Motor neuron (in vitro differentiated cells): ENCODE measurements around the gene ADGRE3. TPM values are rescaled to one million over a fixed set of nuclear protein-coding genes. Genes with fewer than 3 reads are reported as not detected.
"Not testable (repeated sequence)": the region's sequence is repeated elsewhere in the genome, so short reads cannot be mapped to it uniquely, and the experiment has no call there.

Experiments used
- ATAC-seq, 8 experiments: fragments of 200-7000 bp; cut with Tn5 transposase; replicated peaks in 6 of 8; 2 replicates each; pipeline ENCODE4 v1.8.0; 2021; ENCODE audit warnings: mild to moderate bottlenecking in 8 of 8, moderate library complexity in 8 of 8
- H3K27ac ChIP-seq, 2 donors: fragments of 250-450 bp; sonication (Bioruptor Pico); 2 replicates each; pipeline ENCODE4 v1.9.0; 2021; ENCODE audit warnings: antibody characterized with exemption in 2 of 2, mild to moderate bottlenecking in 2 of 2, moderate library complexity in 1 of 2
- H3K4me1 ChIP-seq, 2 donors: fragments of 250-450 bp; sonication (Bioruptor Pico); replicated peaks in 1 of 2; 2 replicates each; pipeline ENCODE4 v1.6.1; 2021; ENCODE audit warnings: antibody characterized with exemption in 2 of 2, mild to moderate bottlenecking in 2 of 2, moderate library complexity in 1 of 2
- H3K4me3 ChIP-seq, 5 donors: fragments of 250-450 bp; sonication (Bioruptor Pico); 2 replicates each; pipeline ENCODE4 v1.9.0; 2021; ENCODE audit warnings: antibody characterized with exemption in 5 of 5, mild to moderate bottlenecking in 5 of 5, moderate library complexity in 4 of 5
- WGBS, 10 experiments: fragments of 450-650 bp; shearing (Covaris generic); methylation state at CpG; one replicate each; pipeline ENCODE4 v1.0.0; 2022; 5-methylcytosine and 5-hydroxymethylcytosine counted together
- in situ Hi-C, 9 experiments: fragments of 400-800 bp; cut with MboI; loops; one replicate each; pipeline ENCODE4 v1.15.0; 2021; ENCODE audit warnings: low sequenced_read_pairs in 9 of 9, low pct_unique_long_range_greater_than_20kb in 2 of 9; ENCODE audit not compliant: unreplicated experiment in 9 of 9
- total RNA-seq, 8 experiments: library from RNA; unstranded; fragments of 300-600 nt; gene quantifications; 2 replicates each; pipeline versions ENCODE4 v1.2.3 to v1.2.4, GENCODE V29; 2022

The ADGRE3 gene
- total RNA-seq, 8 experiments from 2014 or later: 0.13 TPM; not detected in 7

GRCh38 chr19:14614099-14614412 lies 60.6 kb downstream of the ADGRE3 start:
- 14 to 60% (median 55%) methylated on average over 1 to 4 of the region's 4 CpGs; no CpG with 5 or more reads in 6 of the 10 experiments for WGBS, 10 experiments
- ATAC-seq: no peak
- Histone ChIP-seq H3K4me3 (no peak overlapping the region), H3K4me1 (no peaks in the 10 kb centered on the region), H3K27ac (no peak overlapping the region)
- in situ Hi-C loops: no loop called here

DNA sequence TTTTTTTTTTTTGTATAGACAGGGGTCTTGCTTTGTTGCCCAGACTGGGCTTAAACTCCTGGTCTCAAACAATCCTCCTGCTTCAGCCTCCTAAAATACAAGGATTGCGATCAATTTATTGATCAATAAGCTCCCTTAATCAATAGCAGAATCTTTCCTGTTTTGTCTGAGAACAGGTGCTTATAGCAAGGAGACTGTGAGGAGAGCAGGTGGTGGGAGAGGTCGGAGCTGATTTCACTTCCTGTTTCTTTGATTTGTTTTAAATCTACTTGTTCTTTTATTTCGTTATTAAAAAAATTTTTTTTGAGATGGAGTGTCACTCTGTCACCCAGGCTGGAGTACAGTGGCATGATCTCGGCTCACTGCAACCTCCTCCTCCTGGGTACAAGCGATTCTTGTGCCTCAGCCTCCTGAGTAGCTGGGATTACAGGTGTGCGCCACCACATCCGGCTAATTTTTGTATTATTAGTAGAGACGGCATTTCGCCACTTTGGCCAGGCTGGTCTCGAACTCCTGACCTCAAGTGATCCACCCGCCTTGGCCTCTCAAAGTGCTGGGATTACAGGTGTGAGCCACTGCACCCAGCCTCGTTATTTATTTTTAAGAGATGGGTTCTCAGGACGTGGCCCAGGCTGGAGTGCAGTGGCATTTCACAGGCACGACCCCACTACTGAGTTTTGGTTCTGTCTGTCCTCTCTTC lies 61.1 kb downstream of the ADGRE3 start:
- 0 to 87% (median 64%) methylated on average over 1 to 12 of the region's 14 CpGs; no CpG with 5 or more reads in 1 of the 10 experiments for WGBS, 10 experiments
- H3K27ac ChIP-seq, H3K4me3 ChIP-seq, in situ Hi-C loops, H3K4me1 ChIP-seq, ATAC-seq: not testable (repeated sequence)

- Histone ChIP-seq H3K4me1 (no peaks in the 10 kb centered on the region), H3K4me3 (no peak overlapping the region), H3K27ac (no peak overlapping the region)
- in situ Hi-C loops: no loop called here
- WGBS, 10 experiments: 0 to 87% (median 57%) methylated on average over 1 to 3 of the region's 4 CpGs; no CpG with 5 or more reads in 4 of the 10 experiments
- no peak for ATAC-seq
Measured at GRCh38 chr19:14612657-14613056, 62.0 kb downstream of the ADGRE3 start.

DNA sequence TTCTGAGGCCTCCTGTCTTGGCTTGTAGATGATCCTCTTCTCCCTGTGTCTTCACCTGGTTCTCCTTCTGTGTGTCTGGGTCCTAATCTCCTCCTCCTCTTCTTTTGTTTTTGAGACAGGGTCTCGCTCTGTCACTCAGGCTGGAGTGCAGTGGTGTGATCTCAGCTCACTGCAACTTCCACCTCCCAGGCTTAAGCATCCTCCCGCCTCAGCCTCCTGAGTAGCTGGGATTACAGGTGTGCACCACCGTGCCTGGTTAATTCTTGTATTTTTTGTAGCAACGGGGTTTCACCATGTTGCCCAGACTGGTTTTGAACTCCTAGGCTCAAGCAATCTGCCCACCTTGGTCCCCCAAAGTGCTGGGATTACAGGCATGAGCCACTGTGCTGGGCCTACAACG lies 62.4 kb downstream of the ADGRE3 start:
- H3K4me1 ChIP-seq, H3K27ac ChIP-seq, H3K4me3 ChIP-seq, in situ Hi-C loops, ATAC-seq: not testable (repeated sequence)
- WGBS, 10 experiments: 0 to 70% (median 44%) methylated on average over 1 to 4 of the region's 5 CpGs; no CpG with 5 or more reads in 2 of the 10 experiments

DNA sequence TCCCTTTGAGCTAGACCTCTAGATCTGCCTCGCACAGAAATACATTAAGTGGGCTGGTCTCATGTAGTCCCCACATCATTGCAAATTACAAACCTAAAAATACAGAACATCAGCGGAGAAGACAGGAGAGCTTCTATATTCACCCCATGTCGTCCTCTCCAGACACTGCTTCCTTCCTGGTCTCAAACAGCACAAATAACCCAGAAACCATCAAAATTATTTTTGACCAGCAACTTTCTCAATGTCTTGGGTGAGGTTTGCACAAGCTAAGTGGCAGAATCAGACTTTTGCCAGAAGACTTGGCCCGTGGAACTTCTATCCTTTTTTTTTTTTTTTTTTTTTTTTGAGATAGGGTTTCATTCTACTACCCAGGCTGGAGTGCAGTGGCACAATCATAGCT lies 63.6 kb downstream of the ADGRE3 start:
- no peak for ATAC-seq
- WGBS, 10 experiments: 33 to 100% (median 49%) methylated on average over 1 to 4 of the region's 4 CpGs
- in situ Hi-C loops: no loop called here
- H3K4me1 ChIP-seq: no peaks in the 10 kb centered on the region
- no peak overlapping the region for H3K27ac ChIP-seq
- H3K4me3 ChIP-seq: no peak overlapping the region

DNA sequence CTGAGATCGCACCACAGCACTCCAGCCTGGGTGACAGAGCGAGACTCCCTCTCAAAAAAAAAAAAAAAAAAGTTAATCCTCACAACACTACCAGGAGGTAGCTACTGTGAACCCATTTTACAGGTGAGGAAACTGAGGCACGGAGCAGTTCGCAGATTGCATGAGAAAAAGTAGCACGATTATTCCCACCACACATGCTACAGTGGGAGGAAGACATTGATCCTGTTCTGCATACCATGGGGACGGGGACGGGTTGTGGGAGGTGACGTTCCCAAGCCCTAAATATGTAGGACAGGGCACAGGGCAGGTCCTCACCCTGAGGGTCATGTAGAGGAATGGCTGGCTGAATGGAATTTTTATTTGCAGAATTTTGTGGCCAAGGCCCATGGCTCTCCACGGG lies 68.0 kb downstream of the ADGRE3 start:
- in situ Hi-C loops: no loop called here
- ATAC-seq: no peak
- 21 to 91% (median 47%) methylated on average over 3 to 8 of the region's 9 CpGs; no CpG with 5 or more reads in 2 of the 10 experiments for WGBS, 10 experiments

DNA sequence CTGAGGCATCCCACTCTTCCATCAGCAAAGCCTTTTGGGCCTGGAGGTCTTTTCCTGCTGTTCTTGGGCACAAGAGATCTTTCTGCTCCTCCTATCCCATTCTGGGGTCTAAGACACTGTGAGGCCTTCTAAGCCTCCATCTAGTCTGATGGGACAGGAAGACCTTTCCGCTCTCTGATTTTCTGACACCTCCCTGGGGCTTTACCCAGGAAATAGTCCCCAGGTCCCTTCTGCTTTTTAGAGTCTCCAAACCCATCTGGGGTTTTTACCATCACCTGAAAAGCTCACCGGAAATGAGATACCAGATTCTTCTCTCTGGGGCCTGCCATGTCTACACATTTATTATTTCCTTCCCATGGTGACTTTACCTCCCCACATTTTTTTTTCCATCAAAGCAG lies 70.7 kb downstream of the ADGRE3 start:
- WGBS, 10 experiments: 0 to 100% (median 63%) methylated on average over 1 to 2 of the region's 2 CpGs; no CpG with 5 or more reads in 4 of the 10 experiments
- in situ Hi-C loops: no loop called here
- ATAC-seq: no peak
- no peak overlapping the region for H3K4me3 ChIP-seq
- no peaks in the 10 kb centered on the region for H3K4me1 ChIP-seq
- no peak overlapping the region for H3K27ac ChIP-seq

More for the DNA sequence above, 68.0 kb downstream of the ADGRE3 start:
- Histone ChIP-seq H3K27ac (no peak overlapping the region), H3K4me1 (no peaks in the 10 kb centered on the region), H3K4me3 (no peak overlapping the region)

DNA sequence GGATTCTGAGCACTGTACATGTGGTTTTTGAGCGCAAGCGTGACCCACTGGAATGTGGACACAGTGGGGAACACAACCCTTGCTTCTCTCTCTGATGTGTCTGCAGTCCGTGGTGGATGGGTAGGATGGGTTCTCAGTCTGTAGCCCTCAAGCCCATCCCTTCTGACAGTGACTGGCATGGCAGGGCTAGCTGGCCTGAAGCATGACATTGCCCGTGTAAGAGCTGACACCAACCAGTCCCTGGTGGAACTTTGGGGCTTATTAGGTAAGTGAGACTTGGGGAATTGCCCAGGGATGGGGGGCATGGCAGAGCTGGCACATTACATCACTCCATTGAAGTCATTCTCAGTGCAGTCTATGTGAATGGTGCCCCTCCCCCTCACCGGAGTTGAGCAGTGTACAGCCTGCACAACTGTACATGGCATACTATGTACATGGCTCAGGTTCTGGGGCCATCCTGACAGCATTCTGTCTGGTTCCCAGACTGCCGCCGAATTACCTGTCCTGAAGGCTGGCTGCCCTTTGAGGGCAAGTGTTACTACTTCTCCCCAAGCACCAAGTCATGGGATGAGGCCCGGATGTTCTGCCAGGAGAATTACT lies 75.0 kb downstream of the ADGRE3 start:
- H3K27ac ChIP-seq: no peak overlapping the region
- in situ Hi-C loops: loop anchor here in 2 of 9 experiments (25.0 kb wide), 2 partner anchors 288 to 313 kb away; partner anchors contain the start of gene OR7A17 (in 1 of the 2)
- WGBS, 10 experiments: 0 to 100% (median 74%) methylated on average over 1 to 5 of the region's 8 CpGs; no CpG with 5 or more reads in 1 of the 10 experiments
- no peak for ATAC-seq
- H3K4me3 ChIP-seq: no peak overlapping the region
- no peaks in the 10 kb centered on the region for H3K4me1 ChIP-seq

DNA sequence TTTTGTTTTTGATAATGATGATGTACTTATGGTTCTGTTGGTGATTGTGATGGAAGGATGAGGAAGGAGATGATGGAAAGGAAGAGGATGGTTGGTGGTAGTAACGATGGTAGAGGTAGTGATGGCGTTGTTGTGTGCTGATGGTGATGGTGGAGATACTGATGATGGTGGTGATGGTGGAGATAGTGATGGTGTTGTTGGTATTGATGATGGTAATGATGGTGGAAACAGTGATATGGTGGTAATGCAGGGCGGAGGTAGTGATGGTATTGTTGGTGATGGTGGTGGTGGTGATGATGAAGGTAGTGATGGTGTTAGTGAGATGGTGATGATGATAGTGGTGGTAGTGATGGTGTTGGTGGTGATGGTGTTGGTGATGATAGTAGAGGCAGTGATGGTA lies 79.1 kb downstream of the ADGRE3 start:
- ATAC-seq: no peak
- in situ Hi-C loops: loop anchor here in 2 of 9 experiments (25.0 kb wide), 2 partner anchors 292 to 317 kb away; partner anchors contain the start of gene OR7A17 (in 1 of the 2)
- Histone ChIP-seq H3K4me1 (no peaks in the 10 kb centered on the region), H3K4me3 (no peak overlapping the region), H3K27ac (no peak overlapping the region)
- 0 to 75% (median 53%) methylated on average over 2 to 3 of the region's 3 CpGs; no CpG with 5 or more reads in 1 of the 10 experiments for WGBS, 10 experiments

GRCh38 chr19:14589433-14589832 lies 85.2 kb downstream of the ADGRE3 start:
- H3K4me1 ChIP-seq, H3K27ac ChIP-seq, H3K4me3 ChIP-seq: not testable (repeated sequence)
- peak in 4 of 8 experiments; percentile 37 to 40 (median 38) for ATAC-seq
- in situ Hi-C loops: loop anchor here in 2 of 9 experiments (25.0 kb wide), 2 partner anchors 298 to 323 kb away; partner anchors contain the start of gene OR7A17 (in 1 of the 2)
- WGBS, 10 experiments: no CpG with 5 or more reads among the region's 4 CpGs

DNA sequence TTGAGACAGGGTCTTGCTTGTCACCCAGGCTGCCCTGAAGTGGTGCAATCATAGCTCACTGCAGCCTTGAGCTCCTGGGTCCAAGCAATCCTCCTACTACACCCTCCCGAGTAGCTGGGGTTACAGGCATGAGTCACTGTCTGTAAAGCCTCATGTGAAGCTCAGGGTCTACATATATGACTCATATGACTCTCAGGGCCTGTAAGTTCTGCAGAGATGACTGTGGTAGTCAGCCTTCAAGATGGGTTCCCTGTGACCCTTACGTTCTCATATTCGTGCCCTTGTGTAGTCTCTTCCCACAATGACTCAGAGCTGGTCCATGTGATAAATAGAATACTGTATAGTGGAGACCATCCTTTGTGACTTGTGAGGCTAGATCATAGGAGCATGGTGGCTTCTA lies 89.5 kb downstream of the ADGRE3 start:
- in situ Hi-C loops: loop anchor here in 2 of 9 experiments (25.0 kb wide), 2 partner anchors 302 to 327 kb away; partner anchors contain the start of gene OR7A17 (in 1 of the 2)
- not testable (repeated sequence) for H3K4me1 ChIP-seq, H3K27ac ChIP-seq, H3K4me3 ChIP-seq
- peak in 7 of 8 experiments; percentile 20 to 97 (median 73) for ATAC-seq
- WGBS, 10 experiments: no CpG with 5 or more reads among the region's 3 CpGs

GRCh38 chr19:14584372-14584771 lies 90.3 kb downstream of the ADGRE3 start:
- in situ Hi-C loops: loop anchor here in 2 of 9 experiments (25.0 kb wide), 2 partner anchors 303 to 328 kb away; partner anchors contain the start of gene OR7A17 (in 1 of the 2)
- H3K27ac ChIP-seq, ATAC-seq, H3K4me1 ChIP-seq, H3K4me3 ChIP-seq: not testable (repeated sequence)
- WGBS, 10 experiments: no CpG with 5 or more reads among the region's 5 CpGs

- no peak within 1 kb of the TSS for H3K27ac ChIP-seq
- no peak for ATAC-seq
- WGBS, 10 experiments: 20% methylated on average over 1 to 2 of the region's 6 CpGs; no CpG with 5 or more reads in 8 of the 10 experiments
- no peaks in the 10 kb centered on the region for H3K4me1 ChIP-seq
- in situ Hi-C loops: loop anchor here in 2 of 9 experiments (25.0 kb wide), 2 partner anchors 304 to 329 kb away; partner anchors contain the start of gene OR7A17 (in 1 of the 2)
- no peak within 1 kb of the TSS for H3K4me3 ChIP-seq
Measured at GRCh38 chr19:14582894-14583340, 91.7 kb downstream of the ADGRE3 start, which contains the start of gene CLEC17A. Gene CLEC17A (plus strand): TSS chr19:14583084. CDS start chr19:14583161, 77 bp downstream.
